Activated CD4-positive, alpha-beta T cell treated with anti-CD3 and anti-CD28 coated beads for 36 hours (primary cell): ENCODE measurements around the gene DDOST. TPM values are rescaled to one million over a fixed set of nuclear protein-coding genes. Genes with fewer than 3 reads are reported as not detected.

Source experiments
- ATAC-seq: fragments of 200-7000 bp; cut with Tn5 transposase; one replicate; pipeline ENCODE4 v1.10.0; 2021; ENCODE audit warnings: mild to moderate bottlenecking, moderate library complexity
- CTCF ChIA-PET: fragments of 350-600 bp; sonication (Branson Sonifier 250); formaldehyde crosslinking; loops from one replicate; lab custom pipeline; 2021; ENCODE audit warnings: antibody characterized with exemption; lab: Charles Lee
- POLR2A ChIA-PET: fragments of 350-600 bp; sonication (Branson Sonifier 250); formaldehyde crosslinking; loops from one replicate; lab custom pipeline; 2021; ENCODE audit warnings: antibody characterized with exemption, inconsistent platforms; lab: Charles Lee
- DNase-seq: peaks from one replicate; pipeline ENCODE4 v3.0.0-alpha.2; 2020
- H3K27ac Mint-ChIP-seq: one replicate; pipeline ENCODE4 v1.8.0; 2021; ENCODE audit warnings: mixed read lengths
- H3K27me3 Mint-ChIP-seq: one replicate; pipeline ENCODE4 v1.8.0; 2021; ENCODE audit warnings: mixed read lengths
- H3K36me3 Mint-ChIP-seq: one replicate; pipeline ENCODE4 v1.8.0; 2021; ENCODE audit warnings: low read depth, mixed read lengths
- H3K4me1 Mint-ChIP-seq: one replicate; pipeline ENCODE4 v1.8.0; 2021; ENCODE audit warnings: mixed read lengths
- H3K4me3 Mint-ChIP-seq: one replicate; pipeline ENCODE4 v1.8.0; 2021; ENCODE audit warnings: mild to moderate bottlenecking, moderate library complexity, mixed read lengths
- H3K9me3 Mint-ChIP-seq: one replicate; pipeline ENCODE4 v1.8.0; 2021; ENCODE audit warnings: low read depth, mixed read lengths
- intact Hi-C, 2 experiments: fragments of 100-400 bp; cut with DNase I in 1 of 2; cut with micrococcal nuclease in 1 of 2; formaldehyde crosslinking; loops; one replicate each; pipeline versions ENCODE4 v1.14.2 to v1.15.1; 2022 to 2024; cut with DNase I, micrococcal nuclease
- total RNA-seq, 2 experiments: library from RNA; stranded (reverse); gene quantifications; one replicate each; pipeline ENCODE4 v1.2.3, GENCODE V29; 2021

The DDOST gene
- 100 to 1,000 TPM; 112 to 136 TPM for total RNA-seq

DNA sequence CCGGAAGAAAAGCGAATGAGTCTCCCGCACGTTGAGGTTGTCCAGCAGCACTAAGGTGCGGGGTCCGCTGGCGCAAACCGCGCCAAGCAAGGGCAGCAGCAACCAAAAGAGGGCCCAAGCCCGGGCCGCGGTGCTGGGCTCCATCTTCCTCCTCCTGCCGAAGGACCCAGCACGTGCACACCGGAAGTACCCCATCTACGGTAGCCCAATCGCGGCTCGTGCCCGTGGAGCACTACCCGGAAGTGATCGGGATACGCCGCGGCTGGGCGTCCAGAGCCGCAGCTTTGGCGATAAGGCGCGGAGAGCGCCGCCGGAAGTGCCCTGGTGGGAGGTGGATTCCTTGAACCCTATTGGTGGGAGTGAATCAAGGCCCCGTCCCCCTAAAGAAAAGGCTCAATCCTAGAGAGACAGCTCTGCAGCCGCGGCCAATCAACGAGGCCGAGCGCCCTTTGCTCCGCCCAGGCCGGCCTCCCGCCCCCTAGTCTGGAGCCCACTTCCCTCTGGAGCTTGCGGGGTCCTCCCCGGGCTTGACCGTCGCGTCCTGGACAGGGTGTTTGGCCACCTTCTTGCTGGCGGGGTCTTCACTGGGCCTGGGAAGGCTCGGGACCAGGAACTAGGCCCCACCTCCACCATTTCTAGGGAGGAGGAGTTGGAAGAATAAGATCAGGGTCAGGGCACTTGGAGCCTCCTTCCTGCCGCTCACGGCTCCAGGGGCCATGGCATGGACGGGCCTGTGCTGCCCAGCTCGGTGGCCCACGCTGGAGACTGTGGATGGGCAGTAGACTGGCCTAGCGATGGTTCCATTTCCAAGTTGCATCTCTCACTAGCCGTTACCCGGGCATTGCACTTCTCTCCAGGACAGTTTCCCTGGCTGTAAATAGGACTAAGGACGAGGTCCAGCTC, at the start of gene DDOST:
Gene DDOST (minus strand): TSS at position 163 of the 903 bp plus-strand sequence. CDS start 19 bp downstream, at position 144.
- Mint-ChIP-seq H3K36me3 (peaks cover 29% of the 10 kb centered on the region), H3K27ac (peak within 1 kb of the TSS; percentile 100), H3K9me3 (no peaks in the 10 kb centered on the region), H3K4me1 (peaks cover 35% of the 10 kb centered on the region), H3K4me3 (peak within 1 kb of the TSS; percentile 91), H3K27me3 (no peaks in the 10 kb centered on the region)
- intact Hi-C loops: loop anchor here (1.0 to 5.0 kb wide), 10 partner anchors 28 to 779 kb away; partner anchors contain the start of genes PINK1 (in 2 of the 2), EIF4G3 (in 1 of the 2), MUL1 (in 1 of the 2) and OTUD3 (in 1 of the 2)
- CTCF ChIA-PET: interaction anchor here (0.7 to 5.2 kb wide), 6 partner anchors 27 to 534 kb away, joined by 3 to 24 read pairs (median 4); partner anchors contain the start of gene PINK1
- ATAC-seq: peak; percentile 97
- POLR2A ChIA-PET: interaction anchor here (0.5 to 0.9 kb wide), 4 partner anchors 125 to 676 kb away, joined by 3 to 7 read pairs (median 4); partner anchors contain the start of gene HP1BP3
- DNase-seq: peak; percentile 97

DNA sequence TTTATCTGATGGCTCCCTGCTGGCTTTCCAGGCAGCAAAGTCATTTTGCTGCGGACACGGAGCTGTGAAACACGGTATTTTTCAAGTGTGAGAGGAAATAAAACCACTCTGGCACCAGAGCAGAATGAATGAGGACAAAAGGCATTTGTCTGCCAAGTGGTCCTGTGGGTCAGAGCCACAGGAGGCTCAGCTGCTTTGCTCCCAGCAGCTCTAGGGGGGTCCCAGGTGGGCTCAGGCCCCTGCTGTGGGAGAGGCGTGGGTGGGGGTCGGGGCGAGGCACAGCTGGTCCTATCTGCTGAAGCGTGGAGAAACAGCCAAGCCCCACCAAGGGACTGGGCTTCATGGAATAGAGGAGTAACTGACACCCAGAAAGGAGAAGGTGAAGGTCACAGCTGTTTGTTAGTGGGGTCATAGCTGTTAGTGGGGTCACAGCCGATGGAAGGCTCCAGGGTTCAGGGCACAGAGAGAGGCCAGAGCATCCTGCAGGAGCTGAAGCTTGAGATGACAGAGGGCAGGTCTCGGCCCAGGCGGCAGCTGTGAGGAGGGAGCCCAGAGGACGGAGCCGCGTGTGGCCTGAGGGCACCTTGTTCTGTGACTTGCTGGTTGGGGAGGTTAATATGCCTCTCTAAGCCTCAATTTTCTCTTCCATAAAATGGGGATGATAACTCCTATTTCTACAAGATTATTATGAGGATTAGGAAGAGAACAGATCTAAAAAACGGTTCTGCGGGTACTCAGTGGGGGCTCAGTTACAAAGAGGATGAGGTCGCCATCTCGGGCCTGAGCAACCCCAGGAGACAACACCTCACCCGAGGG, 49.5 kb upstream of the DDOST start:
- ChIA-PET CTCF (interaction anchor here (1.6 kb wide), 1 partner anchor 14 kb away, joined by 6 read pairs; no protein-coding TSS in a partner anchor), POLR2A (no interaction called here)
- Mint-ChIP-seq H3K36me3 (no peaks in the 10 kb centered on the region), H3K9me3 (no peaks in the 10 kb centered on the region), H3K27me3 (peaks cover 6% of the 10 kb centered on the region), H3K4me3 (no peak overlapping the region), H3K27ac (no peak overlapping the region), H3K4me1 (no peaks in the 10 kb centered on the region)
- DNase-seq: no peak
- intact Hi-C loops: no loop called here
- no peak for ATAC-seq

DNA sequence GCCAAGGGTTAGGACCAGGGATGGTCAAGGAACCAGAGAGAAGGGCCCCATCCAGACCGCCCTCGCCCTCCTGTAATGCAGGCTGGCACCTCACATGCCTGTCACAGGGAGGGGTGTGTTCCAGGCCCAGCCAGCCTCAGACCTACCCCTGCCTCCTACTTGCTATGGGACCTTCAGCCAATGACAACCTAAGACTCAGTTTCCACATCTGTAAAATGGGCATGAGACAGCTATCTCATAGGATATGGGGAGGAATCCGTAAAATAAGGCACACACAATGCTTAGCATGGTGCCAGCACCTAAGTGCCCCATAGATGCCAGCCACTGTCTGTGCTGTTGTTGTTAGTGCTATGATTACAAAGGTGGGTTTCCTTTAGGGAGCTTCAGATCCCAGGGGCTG, 48.7 kb upstream of the DDOST start:
- H3K27ac Mint-ChIP-seq: no peak overlapping the region
- intact Hi-C loops: no loop called here
- no peaks in the 10 kb centered on the region for H3K9me3 Mint-ChIP-seq
- peaks cover 2% of the 10 kb centered on the region for H3K27me3 Mint-ChIP-seq
- H3K4me3 Mint-ChIP-seq: no peak overlapping the region
- ATAC-seq (no peak), DNase-seq (no peak)
- H3K36me3 Mint-ChIP-seq: no peaks in the 10 kb centered on the region
- H3K4me1 Mint-ChIP-seq: no peaks in the 10 kb centered on the region
- CTCF ChIA-PET: interaction anchor here (1.6 kb wide), 1 partner anchor 13 kb away, joined by 6 read pairs; no protein-coding TSS in a partner anchor
- POLR2A ChIA-PET: no interaction called here

DNA sequence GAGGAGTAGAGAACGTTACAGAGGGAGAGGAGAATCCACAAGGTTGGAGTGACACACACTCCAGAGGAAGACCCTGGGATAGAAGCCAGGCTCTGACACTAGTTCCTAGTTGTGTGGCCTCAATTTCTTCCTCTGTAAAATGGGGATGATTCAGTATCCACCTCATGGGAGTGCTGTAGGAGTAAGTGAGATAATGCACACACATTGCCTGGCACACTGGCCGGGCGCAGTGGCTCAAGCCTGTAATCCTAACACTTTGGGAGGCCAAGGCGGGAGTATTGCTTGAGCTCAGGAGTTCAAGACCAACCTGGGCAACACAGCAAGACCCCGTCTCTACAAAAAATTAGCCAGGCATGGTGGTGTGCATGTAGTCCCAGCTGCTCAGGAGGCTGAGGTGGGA, 47.7 kb upstream of the DDOST start:
- Mint-ChIP-seq H3K9me3 (no peaks in the 10 kb centered on the region), H3K4me3 (no peak overlapping the region), H3K27me3 (peaks cover 2% of the 10 kb centered on the region), H3K4me1 (no peaks in the 10 kb centered on the region), H3K36me3 (no peaks in the 10 kb centered on the region), H3K27ac (no peak overlapping the region)
- ATAC-seq: no peak
- intact Hi-C loops: no loop called here
- DNase-seq: no peak
- ChIA-PET CTCF (interaction anchor here (4.2 kb wide), 1 partner anchor 12 kb away, joined by 22 read pairs; no protein-coding TSS in a partner anchor), POLR2A (no interaction called here)

DNA sequence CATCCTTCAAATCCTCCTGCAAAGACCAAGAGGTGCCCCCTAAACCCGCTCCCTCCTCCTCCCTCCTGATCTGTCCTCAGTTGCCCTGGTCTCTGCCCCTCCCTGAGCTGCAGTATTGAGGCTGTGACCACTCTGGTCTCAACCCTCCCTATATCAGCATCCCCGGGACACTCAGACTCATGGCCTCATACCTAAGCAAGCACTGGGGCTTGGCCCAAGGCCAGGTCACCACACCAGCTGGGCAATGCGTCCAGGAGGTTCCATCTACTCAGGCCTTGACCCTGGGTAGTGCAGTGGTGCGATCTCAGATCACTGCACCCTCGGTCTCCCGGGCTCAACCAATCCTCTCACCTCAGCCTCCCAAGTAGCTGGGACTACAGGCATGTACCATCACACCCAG, 46.9 kb upstream of the DDOST start:
- no peak for DNase-seq
- no peaks in the 10 kb centered on the region for H3K4me1 Mint-ChIP-seq
- H3K27ac Mint-ChIP-seq: no peak overlapping the region
- intact Hi-C loops: no loop called here
- no peak for ATAC-seq
- H3K9me3 Mint-ChIP-seq: no peaks in the 10 kb centered on the region
- POLR2A ChIA-PET: no interaction called here
- no peak overlapping the region for H3K4me3 Mint-ChIP-seq
- no peaks in the 10 kb centered on the region for H3K36me3 Mint-ChIP-seq
- CTCF ChIA-PET: interaction anchor here (1.1 to 4.2 kb wide), 2 partner anchors 11 to 15 kb away, joined by 3 to 22 read pairs; no protein-coding TSS in a partner anchor
- peaks cover 2% of the 10 kb centered on the region for H3K27me3 Mint-ChIP-seq

DNA sequence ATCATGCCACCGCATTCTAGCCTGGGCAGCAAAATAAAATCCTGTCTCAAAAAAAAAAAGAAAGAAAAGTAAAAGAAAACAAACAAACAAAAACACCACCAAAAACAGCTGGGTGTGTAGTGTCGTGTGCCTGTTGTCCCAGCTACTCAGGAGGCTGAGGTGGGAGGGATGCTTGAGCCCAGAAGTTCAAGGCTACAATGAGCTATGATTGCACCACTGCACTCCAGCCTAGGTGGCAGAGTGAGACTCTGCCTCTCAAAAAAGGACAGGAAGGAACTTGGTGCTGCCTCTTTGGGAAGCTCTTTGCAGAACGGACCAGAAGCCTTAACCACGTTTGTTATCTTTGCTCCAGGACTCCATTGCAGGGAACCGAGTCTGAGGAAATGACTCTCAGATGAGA, 45.7 kb upstream of the DDOST start:
- no peaks in the 10 kb centered on the region for H3K4me1 Mint-ChIP-seq
- H3K36me3 Mint-ChIP-seq: no peaks in the 10 kb centered on the region
- H3K27me3 Mint-ChIP-seq: peaks cover 2% of the 10 kb centered on the region
- no peak overlapping the region for H3K27ac Mint-ChIP-seq
- no peak for DNase-seq
- ATAC-seq: no peak
- H3K4me3 Mint-ChIP-seq: no peak overlapping the region
- intact Hi-C loops: no loop called here
- POLR2A ChIA-PET: no interaction called here
- H3K9me3 Mint-ChIP-seq: no peaks in the 10 kb centered on the region
- CTCF ChIA-PET: interaction anchor here (0.7 to 4.2 kb wide), 5 partner anchors 10 to 489 kb away, joined by 3 to 22 read pairs (median 3); no protein-coding TSS in a partner anchor

DNA sequence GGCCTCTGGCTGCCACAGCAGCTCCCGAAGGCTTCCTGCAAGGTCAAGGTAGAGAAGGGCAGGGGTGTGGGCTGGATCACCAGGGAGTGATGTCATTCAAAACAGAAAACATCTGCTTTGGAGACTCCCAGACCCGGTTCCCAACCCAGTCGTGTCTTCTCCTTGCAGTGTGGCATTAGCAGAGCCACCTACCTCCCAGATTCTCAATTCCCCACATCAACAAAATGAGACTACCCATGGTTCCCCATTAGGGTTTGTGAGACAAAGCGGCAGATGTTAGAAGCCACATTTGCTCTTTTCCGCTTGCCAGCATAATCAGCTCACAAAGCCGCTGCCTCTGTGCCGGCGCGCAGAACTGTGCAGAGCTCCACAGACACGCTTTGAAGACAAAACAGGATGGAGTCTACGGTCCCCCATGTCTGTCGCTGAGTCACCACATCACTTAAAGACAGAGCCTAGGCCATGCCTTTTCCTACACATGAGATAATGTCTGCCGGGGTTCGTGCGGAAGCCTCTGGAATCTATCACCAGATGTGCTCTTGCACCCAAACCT, 44.1 kb upstream of the DDOST start:
- Mint-ChIP-seq H3K9me3 (no peaks in the 10 kb centered on the region), H3K27ac (no peak overlapping the region), H3K4me3 (no peak overlapping the region), H3K36me3 (no peaks in the 10 kb centered on the region), H3K27me3 (peaks cover 2% of the 10 kb centered on the region), H3K4me1 (no peaks in the 10 kb centered on the region)
- intact Hi-C loops: no loop called here
- DNase-seq (no peak), ATAC-seq (no peak)
- ChIA-PET POLR2A (no interaction called here), CTCF (interaction anchor here (0.7 to 4.2 kb wide), 2 partner anchors 8 to 322 kb away, joined by 3 to 22 read pairs; no protein-coding TSS in a partner anchor)

DNA sequence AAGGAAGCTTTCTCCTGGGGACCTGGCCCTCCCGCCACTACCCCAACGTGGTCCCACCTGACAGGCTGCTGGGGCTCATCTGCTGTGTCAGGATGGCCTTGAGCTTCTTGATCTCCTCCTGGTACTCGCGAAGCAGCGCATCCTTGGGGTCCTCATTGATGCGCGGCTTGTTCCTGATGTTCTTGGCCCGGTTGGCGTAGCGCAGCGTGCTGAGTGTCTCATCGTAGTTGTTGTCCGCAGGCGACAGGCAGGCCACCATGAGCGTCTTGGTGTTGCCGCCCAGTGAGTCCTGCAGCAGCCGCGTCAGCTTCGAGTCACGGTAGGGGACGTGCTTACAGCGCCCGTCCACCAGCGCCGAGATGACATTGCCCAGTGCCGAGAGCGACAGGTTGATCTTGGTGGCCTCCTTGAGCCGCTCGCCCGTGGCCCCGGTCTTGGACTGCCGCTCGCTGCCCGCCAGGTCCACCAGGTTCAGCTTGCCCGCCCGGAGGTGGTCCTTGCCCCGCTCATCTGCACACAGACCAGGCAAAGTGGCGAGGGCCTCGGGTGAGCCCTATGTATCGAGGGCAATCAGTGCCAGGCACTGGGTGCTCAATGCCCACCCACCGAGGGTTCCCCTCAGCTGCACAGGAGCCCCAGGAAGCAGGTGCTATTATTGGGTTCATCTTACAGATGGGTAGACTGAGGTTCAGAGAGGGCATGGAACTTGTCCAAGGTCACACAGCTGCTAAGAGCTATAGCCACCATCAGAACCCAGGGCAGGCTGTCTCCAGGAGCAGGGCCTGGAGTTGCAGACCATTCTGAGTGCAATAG, 43.4 kb upstream of the DDOST start:
- ChIA-PET POLR2A (no interaction called here), CTCF (interaction anchor here (4.2 kb wide), 1 partner anchor 8 kb away, joined by 22 read pairs; no protein-coding TSS in a partner anchor)
- H3K36me3 Mint-ChIP-seq: no peaks in the 10 kb centered on the region
- DNase-seq (no peak), ATAC-seq (no peak)
- H3K27ac Mint-ChIP-seq: no peak overlapping the region
- intact Hi-C loops: no loop called here
- no peaks in the 10 kb centered on the region for H3K9me3 Mint-ChIP-seq
- peaks cover 2% of the 10 kb centered on the region for H3K27me3 Mint-ChIP-seq
- H3K4me1 Mint-ChIP-seq: no peaks in the 10 kb centered on the region
- no peak overlapping the region for H3K4me3 Mint-ChIP-seq

DNA sequence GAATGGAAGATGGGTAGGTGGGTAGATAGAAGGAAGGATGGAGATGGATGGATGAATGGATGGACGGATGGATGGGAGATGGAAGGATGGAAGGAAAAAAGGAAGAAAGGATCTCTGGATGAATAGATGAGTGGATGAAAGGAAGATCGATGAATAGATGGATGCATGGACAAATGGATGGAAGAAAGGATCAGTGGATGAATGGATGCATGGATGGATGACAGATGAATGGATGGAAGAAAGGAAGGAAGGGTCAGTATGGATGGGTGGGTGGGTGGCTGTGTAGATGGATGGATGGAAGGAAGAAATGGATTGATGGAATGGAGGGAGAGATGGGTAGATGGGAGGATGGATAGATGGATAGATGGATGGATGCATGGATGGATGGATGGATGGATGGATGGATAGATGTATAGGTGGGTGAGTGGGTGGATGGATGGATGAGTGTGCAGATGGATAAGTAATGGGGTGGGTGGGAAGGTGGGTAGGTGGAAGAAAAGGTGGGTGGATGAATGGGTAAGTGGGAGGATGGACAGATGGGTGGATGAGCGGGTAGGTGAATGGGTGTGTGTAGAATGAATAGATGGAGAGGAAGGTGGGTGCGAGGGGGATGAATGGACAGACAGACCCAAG, 42.1 kb upstream of the DDOST start:
- H3K9me3 Mint-ChIP-seq: no peaks in the 10 kb centered on the region
- ATAC-seq: no peak
- intact Hi-C loops: no loop called here
- H3K36me3 Mint-ChIP-seq: no peaks in the 10 kb centered on the region
- no peaks in the 10 kb centered on the region for H3K4me1 Mint-ChIP-seq
- POLR2A ChIA-PET: no interaction called here
- DNase-seq: no peak
- H3K27ac Mint-ChIP-seq: no peak overlapping the region
- no peak overlapping the region for H3K4me3 Mint-ChIP-seq
- CTCF ChIA-PET: interaction anchor here (0.5 kb wide), 1 partner anchor 25 kb away, joined by 3 read pairs; no protein-coding TSS in a partner anchor
- H3K27me3 Mint-ChIP-seq: peaks cover under 1% of the 10 kb centered on the region

DNA sequence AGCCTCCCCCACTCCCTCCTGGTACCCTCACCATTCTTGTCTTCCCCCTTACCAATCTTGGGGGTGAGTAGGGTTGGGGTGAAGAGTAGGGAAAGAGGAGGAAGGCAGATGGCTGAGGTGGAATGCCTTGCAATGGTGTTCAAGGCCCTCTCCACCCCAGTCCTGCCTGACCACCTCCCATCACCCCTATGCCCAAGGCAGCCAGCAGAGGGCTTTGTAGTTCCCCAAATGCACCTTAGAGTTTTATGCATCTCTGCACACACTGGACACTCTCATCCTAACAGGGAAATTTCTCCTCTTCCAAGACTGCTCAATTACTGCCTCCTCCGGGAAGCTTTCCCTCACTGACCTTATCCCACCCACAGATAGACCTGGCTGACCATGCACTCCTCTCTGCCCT, 41.2 kb upstream of the DDOST start:
- no peaks in the 10 kb centered on the region for H3K27me3 Mint-ChIP-seq
- ChIA-PET POLR2A (no interaction called here), CTCF (interaction anchor here (0.5 to 1.2 kb wide), 2 partner anchors 26 to 493 kb away, joined by 3 read pairs; no protein-coding TSS in a partner anchor)
- ATAC-seq (no peak), DNase-seq (no peak)
- H3K9me3 Mint-ChIP-seq: no peaks in the 10 kb centered on the region
- H3K27ac Mint-ChIP-seq: no peak overlapping the region
- no peak overlapping the region for H3K4me3 Mint-ChIP-seq
- intact Hi-C loops: no loop called here
- H3K4me1 Mint-ChIP-seq: no peaks in the 10 kb centered on the region
- no peaks in the 10 kb centered on the region for H3K36me3 Mint-ChIP-seq
